HepG2 (cell line): ENCODE data around the gene TUBB. TPM values are rescaled to one million over a fixed set of nuclear protein-coding genes. Genes with fewer than 3 reads are reported as not detected.

ENCODE experiments used
- AKNA ChIP-seq: sonication (generic); formaldehyde crosslinking; IDR thresholded peaks from 2 replicates; pipeline ENCODE4 v1.4.0; 2020; ENCODE audit warnings: missing genetic modification reagents, borderline replicate concordance
- ATF3 ChIP-seq: sonication (generic); formaldehyde crosslinking; IDR thresholded peaks from 2 replicates; pipeline ENCODE4 v1.4.0; 2020; ENCODE audit warnings: missing genetic modification reagents
- HNRNPH1 ChIP-seq: fragments of 200-400 bp; formaldehyde crosslinking; optimal IDR thresholded peaks from 2 replicates; pipeline ENCODE3; 2017; ENCODE audit warnings: mild to moderate bottlenecking, low read depth, low read length
- HNRNPK ChIP-seq: fragments of 200-400 bp; formaldehyde crosslinking; IDR thresholded peaks from 2 replicates; pipeline ENCODE4 v1.6.1; 2018; ENCODE audit warnings: low read length, low read depth, moderate library complexity, mild to moderate bottlenecking; ENCODE audit not compliant: poor library complexity, severe bottlenecking
- HOXA9 ChIP-seq: sonication (generic); formaldehyde crosslinking; IDR thresholded peaks from 2 replicates; pipeline ENCODE4 v1.8.1; 2022; ENCODE audit warnings: missing genetic modification reagents, mild to moderate bottlenecking, moderate library complexity, borderline replicate concordance
- KAT8 ChIP-seq: IDR thresholded peaks from 2 replicates; pipeline ENCODE4 v1.6.1; 2016; ENCODE audit warnings: missing genetic modification reagents, missing compliant biosample characterization
- KDM5B ChIP-seq: sonication (generic); formaldehyde crosslinking; IDR thresholded peaks from 2 replicates; pipeline ENCODE4 v1.4.0; 2020; ENCODE audit warnings: missing genetic modification reagents, mild to moderate bottlenecking, borderline replicate concordance
- KDM6A ChIP-seq: IDR thresholded peaks from 2 replicates; pipeline ENCODE4 v1.6.1; 2016; ENCODE audit warnings: low read depth
- SMAD3 ChIP-seq: sonication (generic); formaldehyde crosslinking; IDR thresholded peaks from 2 replicates; pipeline ENCODE4 v1.4.0; 2020; ENCODE audit warnings: missing genetic modification reagents
- TAF15 ChIP-seq: fragments of 200-400 bp; formaldehyde crosslinking; IDR thresholded peaks from one replicate; pipeline ENCODE4 v1.6.1; 2018; ENCODE audit warnings: mild to moderate bottlenecking, low read depth, low read length; ENCODE audit not compliant: poor library complexity, severe bottlenecking
- TOPORS ChIP-seq: sonication (generic); formaldehyde crosslinking; IDR thresholded peaks from 2 replicates; pipeline ENCODE4 v1.8.0; 2023; ENCODE audit warnings: mild to moderate bottlenecking, missing genetic modification reagents
- YEATS2 ChIP-seq: sonication (generic); formaldehyde crosslinking; IDR thresholded peaks from 2 replicates; pipeline ENCODE4 v1.4.0; 2020; ENCODE audit warnings: missing genetic modification reagents, borderline replicate concordance
- ZFP91 ChIP-seq: sonication (generic); formaldehyde crosslinking; IDR thresholded peaks from 2 replicates; pipeline ENCODE4 v1.9.0; 2022; ENCODE audit warnings: missing genetic modification reagents, mild to moderate bottlenecking, borderline replicate concordance
- ZNF431 ChIP-seq: sonication (generic); formaldehyde crosslinking; IDR thresholded peaks from 2 replicates; pipeline ENCODE4 v1.9.0; 2022; ENCODE audit warnings: missing genetic modification reagents, low read depth, mild to moderate bottlenecking, borderline replicate concordance
- ZNF577 ChIP-seq: sonication (generic); formaldehyde crosslinking; IDR thresholded peaks from 2 replicates; pipeline ENCODE4 v1.4.0; 2020; ENCODE audit warnings: mild to moderate bottlenecking, low read depth, missing genetic modification reagents, borderline replicate concordance
- ZNF770 ChIP-seq: sonication (generic); formaldehyde crosslinking; IDR thresholded peaks from 2 replicates; pipeline ENCODE4 v1.5.0; 2020; ENCODE audit warnings: mild to moderate bottlenecking, missing genetic modification reagents
- polyA plus RNA-seq, 8 experiments: library from polyadenylated mRNA; depleted of rRNA in 3 of 8; stranded (reverse) in 7 of 8; unstranded in 1 of 8; fragments of >200 nt; fragmentation: Illumina TruSeq in 4 of 8; extraction: Trizol in 4 of 8; gene quantifications; 2 replicates each; pipeline versions ENCODE4 v1.2.1 to v1.2.3, GENCODE V29; 2011 to 2016; ENCODE audit warnings: low read depth in 4 of 8, missing spikeins in 1 of 8, mixed read lengths in 1 of 8; ENCODE audit not compliant: insufficient read depth in 1 of 8
- total RNA-seq, 5 experiments: library from RNA; depleted of rRNA; stranded (reverse); fragments of >200 nt; fragmentation: Illumina TruSeq; extraction: Trizol; gene quantifications; 2 replicates each; pipeline ENCODE4 v1.2.3, GENCODE V29; 2016; ENCODE audit warnings: low read depth in 1 of 5

TUBB gene
- total and polyA plus RNA-seq, 2 of the 13 experiments (the other 11 are each of a cell fraction or from before 2014, with no cell fraction given) = 911 to 1,163 TPM

GRCh38 chr6:30742316-30743098 is 22.4 kb downstream of the TUBB start, which contains the start of gene FLOT1 (continued):
- 0 out of 2 replicates have a peak, but pooled peaks have one; percentile 64 for TF ChIP-seq SMAD3
- TF ChIP-seq ATF3 (CRISPR knock-in tag) = peak; percentile 53
- no peak for TF ChIP-seq AKNA (CRISPR knock-in tag)
- TF ChIP-seq ZFP91 (CRISPR knock-in tag) = peak; percentile 97
- peak; percentile 82 for TF ChIP-seq YEATS2
- TF ChIP-seq TOPORS (CRISPR knock-in tag) = peak; percentile 24
- TF ChIP-seq KAT8 (CRISPR knock-in tag) = peak; percentile 62; the same call in 1 of the 2 replicates
- 0 out of 2 replicates have a peak, but pooled peaks have one; percentile 59 for TF ChIP-seq KDM6A (CRISPR knock-in tag)
- TF ChIP-seq KDM5B = peak; percentile 95
- TF ChIP-seq TAF15 = peak; percentile 100
- peak; percentile 82 for TF ChIP-seq ZNF770 (CRISPR knock-in tag)
- TF ChIP-seq HNRNPH1 = peak; percentile 98
- peak; percentile 96; the same call in 1 of the 2 replicates for TF ChIP-seq HOXA9 (CRISPR knock-in tag)
- peak; percentile 100 for TF ChIP-seq HNRNPK
- no peak; the same call in 1 of the 2 replicates for TF ChIP-seq ZNF577 (CRISPR knock-in tag)
- peak; percentile 34; the same call in 1 of the 2 replicates for TF ChIP-seq ZNF431
